ENCODE results near the gene PLP2. TPM values are rescaled to one million over a fixed set of nuclear protein-coding genes. Genes with fewer than 3 reads are reported as not detected.

Gene PLP2
- total and polyA plus RNA-seq, 2 donors (not counting 1 experiment from before 2014, with no cell fraction given) = 23.3 to 212 TPM

- no peak for TF ChIP-seq EZH2 (IDR thresholded peaks at IDR 0.05; ENCODE audit: low read length, missing control alignments)
- TF ChIP-seq CTCF (conservative IDR thresholded peaks at IDR 0.05 in 1 of 2, IDR thresholded peaks at IDR 0.05 in 1 of 2; ENCODE audit: low read depth in 1 of 2, low read length in 2 of 2) = no peak
- Histone ChIP-seq H3K4me1 (ENCODE audit: control insufficient read depth, extremely low read depth, insufficient read depth, low read length) (no peaks in the 10 kb centered on the region), H4K20me1 (ENCODE audit: control insufficient read depth, extremely low read depth, insufficient read depth, low read length) (no peaks in the 10 kb centered on the region), H3K27me3 (ENCODE audit: control insufficient read depth, insufficient read depth, low read length) (no peaks in the 10 kb centered on the region), H3K79me2 (ENCODE audit: control insufficient read depth, insufficient read depth, low read length) (no peaks in the 10 kb centered on the region), H3K4me2 (ENCODE audit: extremely low read depth, insufficient read depth, low read length) (no peak overlapping the region), H3K4me3 (replicated peaks in 1 of 4; ENCODE audit: control extremely low read depth in 1 of 4, insufficient read depth in 1 of 4, low read depth in 3 of 4, low read length in 4 of 4) (no peak overlapping the region), H3K36me3 (ENCODE audit: control insufficient read depth, insufficient read depth, low read length) (no peaks in the 10 kb centered on the region), H3K9me3 (ENCODE audit: control insufficient read depth, insufficient read depth, low read depth, low read length) (no peaks in the 10 kb centered on the region), H3K9ac (ENCODE audit: insufficient read depth, low read length) (no peak overlapping the region), H2AFZ (ENCODE audit: low read length) (no peak overlapping the region), H3K27ac (ENCODE audit: insufficient read depth, low read length) (no peak overlapping the region)
- DNase-seq (ENCODE audit: low read depth in 2 of 2) = no peak
Measured at GRCh38 chrX:49204017-49204416, 32.3 kb downstream of the PLP2 start.

- TF ChIP-seq EZH2 (IDR thresholded peaks at IDR 0.05; ENCODE audit: low read length, missing control alignments) (no peak), CTCF (conservative IDR thresholded peaks at IDR 0.05 in 1 of 2, IDR thresholded peaks at IDR 0.05 in 1 of 2; ENCODE audit: low read depth in 1 of 2, low read length in 2 of 2) (no peak)
Measured at GRCh38 chrX:49204709-49205108, 33.0 kb downstream of the PLP2 start.

GRCh38 chrX:49205443-49205842 lies 33.7 kb downstream of the PLP2 start:
- Histone ChIP-seq H3K4me3 (replicated peaks in 1 of 4; ENCODE audit: control extremely low read depth in 1 of 4, insufficient read depth in 1 of 4, low read depth in 3 of 4, low read length in 4 of 4) (no peak overlapping the region), H3K4me2 (ENCODE audit: extremely low read depth, insufficient read depth, low read length) (no peak overlapping the region), H3K27ac (ENCODE audit: insufficient read depth, low read length) (no peak overlapping the region), H3K9me3 (ENCODE audit: control insufficient read depth, insufficient read depth, low read depth, low read length) (no peaks in the 10 kb centered on the region), H3K27me3 (ENCODE audit: control insufficient read depth, insufficient read depth, low read length) (no peaks in the 10 kb centered on the region), H3K79me2 (ENCODE audit: control insufficient read depth, insufficient read depth, low read length) (no peaks in the 10 kb centered on the region), H3K36me3 (ENCODE audit: control insufficient read depth, insufficient read depth, low read length) (no peaks in the 10 kb centered on the region), H4K20me1 (ENCODE audit: control insufficient read depth, extremely low read depth, insufficient read depth, low read length) (no peaks in the 10 kb centered on the region), H3K9ac (ENCODE audit: insufficient read depth, low read length) (no peak overlapping the region), H3K4me1 (ENCODE audit: control insufficient read depth, extremely low read depth, insufficient read depth, low read length) (no peaks in the 10 kb centered on the region), H2AFZ (ENCODE audit: low read length) (no peak overlapping the region)
- TF ChIP-seq EZH2 (IDR thresholded peaks at IDR 0.05; ENCODE audit: low read length, missing control alignments) (no peak), CTCF (conservative IDR thresholded peaks at IDR 0.05 in 1 of 2, IDR thresholded peaks at IDR 0.05 in 1 of 2; ENCODE audit: low read depth in 1 of 2, low read length in 2 of 2) (no peak)
- DNase-seq (ENCODE audit: low read depth in 2 of 2) = no peak

More at GRCh38 chrX:49204709-49205108, 33.0 kb downstream of the PLP2 start:
- H3K27me3 ChIP-seq (ENCODE audit: control insufficient read depth, insufficient read depth, low read length) = no peaks in the 10 kb centered on the region
- no peaks in the 10 kb centered on the region for H3K36me3 ChIP-seq (ENCODE audit: control insufficient read depth, insufficient read depth, low read length)
- H2AFZ ChIP-seq (ENCODE audit: low read length) = no peak overlapping the region
- no peak overlapping the region for H3K4me2 ChIP-seq (ENCODE audit: extremely low read depth, insufficient read depth, low read length)
- DNase-seq (ENCODE audit: low read depth in 2 of 2) = no peak
- H3K9ac ChIP-seq (ENCODE audit: insufficient read depth, low read length) = no peak overlapping the region
- no peak overlapping the region for H3K27ac ChIP-seq (ENCODE audit: insufficient read depth, low read length)
- no peaks in the 10 kb centered on the region for H3K9me3 ChIP-seq (ENCODE audit: control insufficient read depth, insufficient read depth, low read depth, low read length)
- H4K20me1 ChIP-seq (ENCODE audit: control insufficient read depth, extremely low read depth, insufficient read depth, low read length) = no peaks in the 10 kb centered on the region
- H3K79me2 ChIP-seq (ENCODE audit: control insufficient read depth, insufficient read depth, low read length) = no peaks in the 10 kb centered on the region
- H3K4me3 ChIP-seq (replicated peaks in 1 of 4; ENCODE audit: control extremely low read depth in 1 of 4, insufficient read depth in 1 of 4, low read depth in 3 of 4, low read length in 4 of 4) = no peak overlapping the region
- no peaks in the 10 kb centered on the region for H3K4me1 ChIP-seq (ENCODE audit: control insufficient read depth, extremely low read depth, insufficient read depth, low read length)
